Measurements from ENCODE around the gene TSC22D2. TPM values are rescaled to one million over a fixed set of nuclear protein-coding genes. Genes with fewer than 3 reads are reported as not detected.
"Not testable (repeated sequence)": the region's sequence is repeated elsewhere in the genome, so short reads cannot be mapped to it uniquely, and the experiment has no call there.

TSC22D2 gene
- total RNA-seq, 4 donors from 2014 or later, result 14.4 to 35.1 (median 21.2) TPM

DNA sequence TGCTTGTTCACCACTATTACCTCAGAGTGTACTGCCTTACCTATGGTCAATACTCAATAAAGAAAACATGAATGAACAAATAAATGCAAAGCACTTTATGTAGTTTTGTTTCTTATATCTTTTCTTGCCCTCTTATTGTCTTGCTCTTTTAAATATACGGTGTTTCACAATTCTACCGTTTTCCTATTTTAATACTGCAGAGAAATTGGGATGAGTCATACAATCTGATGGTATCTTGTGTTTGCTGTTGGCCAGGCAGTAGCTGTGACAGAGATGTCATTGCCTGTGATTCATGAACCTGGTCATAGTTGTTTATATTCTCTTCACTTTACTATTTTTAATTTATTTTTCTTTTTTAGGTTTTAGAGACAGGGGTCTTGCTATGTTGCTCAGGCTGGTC is 89.9 kb downstream of the TSC22D2 start:
- Histone ChIP-seq H3K27ac (no peak overlapping the region), H3K4me3 (replicated peaks in 1 of 3) (no peak overlapping the region), H3K4me1 (no peaks in the 10 kb centered on the region), H3K9me3 (no peaks in the 10 kb centered on the region), H3K36me3 (no peaks in the 10 kb centered on the region), H3K27me3 (no peaks in the 10 kb centered on the region)
- intact Hi-C loops (cut with DNase I), result loop anchor here (5.0 kb wide), 2 partner anchors 86 to 271 kb away; no protein-coding TSS in a partner anchor
- 80 to 86% methylated on average over 2 of the region's 2 CpGs for WGBS, 2 donors
- TF ChIP-seq, protein P1, sequence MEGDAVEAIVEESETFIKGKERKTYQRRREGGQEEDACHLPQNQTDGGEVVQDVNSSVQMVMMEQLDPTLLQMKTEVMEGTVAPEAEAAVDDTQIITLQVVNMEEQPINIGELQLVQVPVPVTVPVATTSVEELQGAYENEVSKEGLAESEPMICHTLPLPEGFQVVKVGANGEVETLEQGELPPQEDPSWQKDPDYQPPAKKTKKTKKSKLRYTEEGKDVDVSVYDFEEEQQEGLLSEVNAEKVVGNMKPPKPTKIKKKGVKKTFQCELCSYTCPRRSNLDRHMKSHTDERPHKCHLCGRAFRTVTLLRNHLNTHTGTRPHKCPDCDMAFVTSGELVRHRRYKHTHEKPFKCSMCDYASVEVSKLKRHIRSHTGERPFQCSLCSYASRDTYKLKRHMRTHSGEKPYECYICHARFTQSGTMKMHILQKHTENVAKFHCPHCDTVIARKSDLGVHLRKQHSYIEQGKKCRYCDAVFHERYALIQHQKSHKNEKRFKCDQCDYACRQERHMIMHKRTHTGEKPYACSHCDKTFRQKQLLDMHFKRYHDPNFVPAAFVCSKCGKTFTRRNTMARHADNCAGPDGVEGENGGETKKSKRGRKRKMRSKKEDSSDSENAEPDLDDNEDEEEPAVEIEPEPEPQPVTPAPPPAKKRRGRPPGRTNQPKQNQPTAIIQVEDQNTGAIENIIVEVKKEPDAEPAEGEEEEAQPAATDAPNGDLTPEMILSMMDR (IDR thresholded peaks at IDR 0.05), result no peak
- TF ChIP-seq POLR2A (IDR thresholded peaks at IDR 0.05), result no peak
- DNase-seq, result no peak

DNA sequence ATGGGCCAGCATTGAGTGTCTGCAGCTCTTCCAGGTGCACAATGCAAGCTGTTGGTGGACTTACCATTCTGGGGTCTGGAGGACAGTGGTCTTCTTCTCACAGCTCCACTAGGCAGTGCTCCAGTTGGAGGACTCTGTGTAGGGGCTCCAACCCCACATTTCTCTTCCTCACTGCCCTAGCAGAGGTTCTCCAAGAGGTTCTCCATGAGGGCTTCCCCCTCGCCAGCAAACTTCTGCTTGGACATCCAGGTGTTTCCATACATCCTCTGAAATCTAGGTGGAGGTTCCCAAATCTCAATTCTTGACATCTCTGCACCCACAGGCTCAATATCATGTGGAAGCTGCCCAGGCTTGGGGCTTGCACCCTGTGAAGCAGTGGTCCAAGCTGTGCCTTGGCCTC is 92.9 kb downstream of the TSC22D2 start:
- H3K4me3 ChIP-seq (replicated peaks in 1 of 3); H3K4me1 ChIP-seq; intact Hi-C loops (cut with DNase I); H3K9me3 ChIP-seq; DNase-seq; H3K27ac ChIP-seq; H3K36me3 ChIP-seq; H3K27me3 ChIP-seq: not testable (repeated sequence)
- WGBS, 2 donors, result 100% methylated on average over 1 of the region's 1 CpG

DNA sequence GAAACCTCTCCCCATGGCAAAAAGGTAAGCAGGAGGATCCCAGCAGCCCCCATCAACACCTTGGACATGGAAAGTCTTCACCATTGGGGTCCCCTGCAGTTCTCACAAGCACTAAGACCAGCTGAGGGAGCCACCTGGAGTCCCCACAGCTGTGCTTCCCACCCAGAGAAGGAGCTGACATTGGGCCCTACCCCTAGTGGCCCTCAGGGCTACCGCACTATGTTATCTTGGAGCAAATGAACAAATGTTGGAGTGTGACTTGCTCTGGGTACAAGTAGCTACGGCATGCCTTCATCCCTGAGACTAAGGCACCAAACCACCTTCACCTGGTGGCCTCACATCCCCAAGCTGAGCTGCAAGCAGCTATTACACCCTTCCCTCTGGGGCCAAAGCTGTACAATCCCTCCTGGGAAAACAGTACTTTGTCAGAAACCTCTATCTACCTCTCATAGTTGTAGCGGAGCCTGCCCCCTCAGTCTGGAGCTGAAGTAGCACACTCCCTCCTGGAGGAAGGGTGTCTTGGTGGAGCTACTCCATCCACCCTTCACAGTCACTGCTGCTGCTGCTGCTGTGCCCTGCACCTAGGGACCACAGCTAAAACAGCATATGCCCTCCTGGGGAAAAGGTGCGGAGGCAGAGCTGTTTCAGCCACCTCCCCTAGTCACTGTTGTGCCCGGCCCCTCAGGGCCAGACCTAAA is 95.5 kb downstream of the TSC22D2 start:
- no peaks in the 10 kb centered on the region for H3K9me3 ChIP-seq
- H3K27me3 ChIP-seq, result no peaks in the 10 kb centered on the region
- H3K27ac ChIP-seq, result no peak overlapping the region
- DNase-seq, result no peak
- intact Hi-C loops (cut with DNase I), result no loop called here
- TF ChIP-seq, protein P1 (IDR thresholded peaks at IDR 0.05), result no peak
- TF ChIP-seq POLR2A (IDR thresholded peaks at IDR 0.05), result no peak
- WGBS, 2 donors, result 89 to 95% methylated on average over 3 to 5 of the region's 5 CpGs
- no peaks in the 10 kb centered on the region for H3K36me3 ChIP-seq
- no peaks in the 10 kb centered on the region for H3K4me1 ChIP-seq
- no peak overlapping the region for H3K4me3 ChIP-seq (replicated peaks in 1 of 3)

DNA sequence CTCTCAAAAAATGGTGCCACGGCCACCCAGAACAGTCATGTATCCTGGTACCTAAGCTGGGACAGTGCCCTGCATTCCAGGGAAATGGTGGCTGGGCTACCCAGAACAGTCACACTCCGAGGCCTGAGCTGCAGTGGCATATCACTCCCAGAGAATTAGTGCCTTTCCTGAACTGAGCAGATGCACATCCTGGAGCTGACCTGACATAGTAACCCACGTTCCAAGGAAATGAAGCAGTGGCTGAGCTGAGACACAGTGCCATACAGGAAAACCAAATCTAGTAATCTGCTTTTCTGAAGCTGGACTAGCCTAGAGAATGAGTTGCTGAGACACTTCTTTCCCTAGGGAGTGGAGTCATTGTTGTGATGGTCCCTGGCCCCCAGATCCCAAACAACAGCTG is 96.4 kb downstream of the TSC22D2 start:
- no peak overlapping the region for H3K27ac ChIP-seq
- H3K27me3 ChIP-seq, result no peaks in the 10 kb centered on the region
- H3K4me1 ChIP-seq, result no peaks in the 10 kb centered on the region
- H3K9me3 ChIP-seq, result no peaks in the 10 kb centered on the region
- no peak overlapping the region for H3K4me3 ChIP-seq (replicated peaks in 1 of 3)
- 86 to 92% methylated on average over 3 of the region's 3 CpGs for WGBS, 2 donors
- intact Hi-C loops (cut with DNase I), result no loop called here
- no peak for DNase-seq
- TF ChIP-seq, protein P1 (IDR thresholded peaks at IDR 0.05), result no peak
- no peak for TF ChIP-seq POLR2A (IDR thresholded peaks at IDR 0.05)
- no peaks in the 10 kb centered on the region for H3K36me3 ChIP-seq

DNA sequence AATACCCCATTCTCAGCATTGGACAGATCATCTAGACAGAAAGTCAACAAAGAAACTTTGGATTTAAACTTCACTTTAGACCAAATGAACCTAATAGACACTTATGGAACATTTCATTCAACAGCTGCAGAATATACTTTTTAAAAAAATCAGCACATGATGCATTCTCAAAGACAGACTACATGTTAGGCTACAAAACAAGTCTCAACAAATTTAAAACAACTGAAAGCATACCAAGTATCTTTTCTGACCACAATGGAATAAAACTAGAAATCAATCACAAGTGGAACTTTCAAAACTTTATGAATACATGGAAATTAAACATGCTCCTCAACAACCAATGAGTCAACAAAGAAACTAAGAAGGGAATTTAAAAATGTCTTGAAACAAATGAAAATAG is 100.3 kb downstream of the TSC22D2 start:
- Histone ChIP-seq H3K36me3 (no peaks in the 10 kb centered on the region), H3K4me3 (replicated peaks in 1 of 3) (no peak overlapping the region), H3K4me1 (no peaks in the 10 kb centered on the region), H3K27me3 (no peaks in the 10 kb centered on the region), H3K9me3 (no peaks in the 10 kb centered on the region), H3K27ac (no peak overlapping the region)
- intact Hi-C loops (cut with DNase I), result no loop called here
- no peak for DNase-seq
- no peak for TF ChIP-seq POLR2A (IDR thresholded peaks at IDR 0.05)
- TF ChIP-seq, protein P1 (IDR thresholded peaks at IDR 0.05), result no peak

Measured in thyroid gland (tissue), 4 donors.